ENCODE measurements around the gene CCSER1. TPM values are rescaled to one million over a fixed set of nuclear protein-coding genes. Genes with fewer than 3 reads are reported as not detected.

The CCSER1 gene
- polyA plus RNA-seq, 3 donors = 0.09 to 0.75 (median 0.13) TPM

DNA sequence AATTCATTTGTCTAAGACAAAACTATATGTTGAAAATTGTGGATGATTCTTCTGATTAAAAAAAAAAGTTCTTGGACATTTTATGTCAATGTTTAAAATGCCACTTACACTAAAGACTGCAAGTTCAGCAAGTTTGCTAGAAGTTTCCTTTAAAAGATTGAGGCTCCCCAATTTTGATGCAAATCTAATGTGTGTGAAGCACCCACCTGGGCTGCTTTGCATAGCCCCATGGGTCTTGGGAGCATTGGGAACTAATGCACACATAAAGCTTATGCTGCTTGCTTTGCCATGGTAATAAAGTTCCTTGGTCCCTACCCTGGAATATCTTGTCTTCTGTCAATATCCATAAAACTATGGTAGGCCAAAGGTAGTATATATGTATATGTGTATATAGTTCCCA, 1450.7 kb downstream of the CCSER1 start:
- no peaks in the 10 kb centered on the region for H3K4me1 Mint-ChIP-seq
- Histone ChIP-seq H3K4me3 (replicated peaks in 1 of 3; ENCODE audit: low read depth in 2 of 3, low read length in 3 of 3) (no peak overlapping the region), H3K79me2 (ENCODE audit: insufficient read depth, low read length) (no peaks in the 10 kb centered on the region), H3K36me3 (replicated peaks in 1 of 2; ENCODE audit: control insufficient read depth in 1 of 2, insufficient read depth in 2 of 2, low read length in 2 of 2) (no peaks in the 10 kb centered on the region), H3K4me1 (ENCODE audit: control insufficient read depth in 1 of 2, insufficient read depth in 2 of 2, low read length in 2 of 2) (no peaks in the 10 kb centered on the region), H3K4me2 (replicated peaks; ENCODE audit: extremely low read depth, low read length, poor library complexity, severe bottlenecking) (no peak overlapping the region), H3K9me3 (replicated peaks in 1 of 2; ENCODE audit: control insufficient read depth in 1 of 2, insufficient read depth in 1 of 2, low read length in 2 of 2) (peaks cover 7 to 8% of the 10 kb centered on the region in 2 donors), H4K20me1 (ENCODE audit: insufficient read depth, low read length) (no peaks in the 10 kb centered on the region), H3K27me3 (ENCODE audit: control insufficient read depth in 2 of 2, insufficient read depth in 2 of 2, low read length in 2 of 2) (no peaks in the 10 kb centered on the region), H3K27ac (ENCODE audit: low read depth in 1 of 2, low read length in 2 of 2) (no peak overlapping the region), H2AFZ (ENCODE audit: insufficient read depth, low read depth, low read length, poor library complexity, severe bottlenecking) (no peak overlapping the region), H3K9ac (ENCODE audit: insufficient read depth, low read length, poor library complexity, severe bottlenecking) (no peak overlapping the region)
- peaks cover 0 to 7% (median 2%) of the 10 kb centered on the region in 7 donors for H3K9me3 Mint-ChIP-seq
- H3K36me3 Mint-ChIP-seq = no peaks in the 10 kb centered on the region
- no peak overlapping the region for H3K4me3 Mint-ChIP-seq
- DNase-seq = no peak
- no peaks in the 10 kb centered on the region for H3K27me3 Mint-ChIP-seq (ENCODE audit: low read depth in 3 of 3)
- H3K27ac Mint-ChIP-seq = no peak overlapping the region
- intact Hi-C loops (cut with micrococcal nuclease) = no loop called here
- TF ChIP-seq, protein P1, sequence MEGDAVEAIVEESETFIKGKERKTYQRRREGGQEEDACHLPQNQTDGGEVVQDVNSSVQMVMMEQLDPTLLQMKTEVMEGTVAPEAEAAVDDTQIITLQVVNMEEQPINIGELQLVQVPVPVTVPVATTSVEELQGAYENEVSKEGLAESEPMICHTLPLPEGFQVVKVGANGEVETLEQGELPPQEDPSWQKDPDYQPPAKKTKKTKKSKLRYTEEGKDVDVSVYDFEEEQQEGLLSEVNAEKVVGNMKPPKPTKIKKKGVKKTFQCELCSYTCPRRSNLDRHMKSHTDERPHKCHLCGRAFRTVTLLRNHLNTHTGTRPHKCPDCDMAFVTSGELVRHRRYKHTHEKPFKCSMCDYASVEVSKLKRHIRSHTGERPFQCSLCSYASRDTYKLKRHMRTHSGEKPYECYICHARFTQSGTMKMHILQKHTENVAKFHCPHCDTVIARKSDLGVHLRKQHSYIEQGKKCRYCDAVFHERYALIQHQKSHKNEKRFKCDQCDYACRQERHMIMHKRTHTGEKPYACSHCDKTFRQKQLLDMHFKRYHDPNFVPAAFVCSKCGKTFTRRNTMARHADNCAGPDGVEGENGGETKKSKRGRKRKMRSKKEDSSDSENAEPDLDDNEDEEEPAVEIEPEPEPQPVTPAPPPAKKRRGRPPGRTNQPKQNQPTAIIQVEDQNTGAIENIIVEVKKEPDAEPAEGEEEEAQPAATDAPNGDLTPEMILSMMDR (IDR thresholded peaks at IDR 0.05) = no peak

DNA sequence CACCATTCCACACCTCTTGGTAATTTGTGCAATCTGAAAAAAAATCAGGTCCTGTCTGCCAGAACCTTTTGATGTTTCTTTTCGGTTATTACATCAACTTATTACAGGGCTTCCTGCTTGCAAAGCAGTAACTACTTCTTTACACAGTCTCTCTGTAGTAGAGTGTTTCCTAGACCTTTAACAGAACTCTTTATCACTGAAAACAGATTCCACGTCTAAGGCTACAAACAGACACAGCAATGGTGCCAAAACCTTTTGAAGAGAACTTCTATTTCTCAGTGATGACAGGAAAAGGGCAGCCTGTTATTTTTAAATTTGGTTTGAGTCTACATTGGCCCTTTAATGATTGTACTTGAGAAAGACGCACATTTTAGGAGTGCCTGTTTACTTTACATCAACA, 1463.1 kb downstream of the CCSER1 start:
- H2AFZ ChIP-seq (ENCODE audit: insufficient read depth, low read depth, low read length, poor library complexity, severe bottlenecking) = no peak overlapping the region
- H3K4me1 Mint-ChIP-seq = no peaks in the 10 kb centered on the region
- H4K20me1 ChIP-seq (ENCODE audit: insufficient read depth, low read length) = no peaks in the 10 kb centered on the region
- H3K27ac ChIP-seq (ENCODE audit: low read depth in 1 of 2, low read length in 2 of 2) = no peak overlapping the region
- no peaks in the 10 kb centered on the region for H3K36me3 ChIP-seq (replicated peaks in 1 of 2; ENCODE audit: control insufficient read depth in 1 of 2, insufficient read depth in 2 of 2, low read length in 2 of 2)
- WGBS (ENCODE audit: insufficient coverage) = no CpG with 5 or more reads among the region's 3 CpGs
- H3K9ac ChIP-seq (ENCODE audit: insufficient read depth, low read length, poor library complexity, severe bottlenecking) = no peak overlapping the region
- intact Hi-C loops (cut with micrococcal nuclease) = no loop called here
- peaks cover 0 to 3% (median 0%) of the 10 kb centered on the region in 7 donors for H3K9me3 Mint-ChIP-seq
- no peak overlapping the region for H3K4me2 ChIP-seq (replicated peaks; ENCODE audit: extremely low read depth, low read length, poor library complexity, severe bottlenecking)
- TF ChIP-seq, protein P1 (IDR thresholded peaks at IDR 0.05) = no peak
- no peaks in the 10 kb centered on the region for H3K27me3 Mint-ChIP-seq (ENCODE audit: low read depth in 3 of 3)
- no peak for DNase-seq
- H3K4me3 ChIP-seq (replicated peaks in 1 of 3; ENCODE audit: low read depth in 2 of 3, low read length in 3 of 3) = no peak overlapping the region
- H3K27me3 ChIP-seq (ENCODE audit: control insufficient read depth in 2 of 2, insufficient read depth in 2 of 2, low read length in 2 of 2) = no peaks in the 10 kb centered on the region
- H3K27ac Mint-ChIP-seq = no peak overlapping the region
- no peaks in the 10 kb centered on the region for H3K79me2 ChIP-seq (ENCODE audit: insufficient read depth, low read length)
- H3K9me3 ChIP-seq (replicated peaks in 1 of 2; ENCODE audit: control insufficient read depth in 1 of 2, insufficient read depth in 1 of 2, low read length in 2 of 2) = no peaks in the 10 kb centered on the region
- H3K36me3 Mint-ChIP-seq = no peaks in the 10 kb centered on the region
- no peak overlapping the region for H3K4me3 Mint-ChIP-seq
- no peaks in the 10 kb centered on the region for H3K4me1 ChIP-seq (ENCODE audit: control insufficient read depth in 1 of 2, insufficient read depth in 2 of 2, low read length in 2 of 2)

Data from CD14-positive monocyte (primary cell).